Endothelial cell of umbilical vein (primary cell): Measurements from ENCODE around the gene POLR1H. TPM values are rescaled to one million over a fixed set of nuclear protein-coding genes. Genes with fewer than 3 reads are reported as not detected.

Experiments used
- BruUV-seq: library from RNA; stranded (reverse); fragments of 400-500 nt; replicated peaks from 2 replicates; lab custom pipeline; 2021; lab: Mats Ljungman, UMichigan
- CTCF ChIA-PET: fragments of 300-600, 350-600 bp; sonication (Branson Sonifier 250); formaldehyde crosslinking; loops from one replicate; lab custom pipeline; 2021; ENCODE audit warnings: antibody characterized with exemption, inconsistent platforms; lab: Charles Lee
- POLR2A ChIA-PET: fragments of 300-600, 350-600 bp; sonication (Branson Sonifier 250); formaldehyde crosslinking; loops from one replicate; lab custom pipeline; 2021; ENCODE audit warnings: antibody characterized with exemption, inconsistent platforms; lab: Charles Lee
- DNase-seq: peaks from one replicate; pipeline ENCODE4 v3.0.0-alpha.2; 2011; ENCODE audit warnings: low read depth, low spot score
- FAIRE-seq: peaks from 2 replicates; lab custom pipeline; 2011; peaks lifted over from hg19 to GRCh38; lab: Jason Lieb, UNC
- H2AFZ ChIP-seq: 2 replicates; pipeline ENCODE4 v1.6.0; 2012; ENCODE audit warnings: low read depth, low read length, control low read depth, inconsistent platforms
- H3K27ac ChIP-seq: 2 replicates; pipeline ENCODE4 v1.5.1; 2011; ENCODE audit warnings: low read depth, mild to moderate bottlenecking, control low read depth, low read length, moderate library complexity; ENCODE audit not compliant: insufficient read depth
- H3K27me3 ChIP-seq, 2 experiments: 2 replicates each; pipeline versions ENCODE4 v1.6.0 to v1.6.1; 2011; ENCODE audit warnings: low read length in 2 of 2, mixed read lengths in 1 of 2; ENCODE audit not compliant: control insufficient read depth in 2 of 2, insufficient read depth in 2 of 2
- H3K36me3 ChIP-seq, 2 experiments: 2 replicates in 1 of 2; 3 replicates in 1 of 2; pipeline ENCODE4 v1.5.1; 2011; ENCODE audit warnings: low read length in 2 of 2, mild to moderate bottlenecking in 1 of 2, moderate library complexity in 1 of 2; ENCODE audit not compliant: control insufficient read depth in 2 of 2, insufficient read depth in 2 of 2; ENCODE audit errors: extremely low read depth in 1 of 2
- H3K4me1 ChIP-seq: 3 replicates; pipeline ENCODE4 v1.5.1; 2011; ENCODE audit warnings: mild to moderate bottlenecking, low read length; ENCODE audit not compliant: control insufficient read depth, insufficient read depth; ENCODE audit errors: extremely low read depth
- H3K4me2 ChIP-seq: 2 replicates; pipeline ENCODE4 v1.6.1; 2011; ENCODE audit warnings: low read length, control low read depth, mixed read lengths; ENCODE audit not compliant: insufficient read depth
- H3K4me3 ChIP-seq, 3 experiments: fragments of 200-600 bp in 1 of 3; sonication (generic), shearing (Covaris generic) in 1 of 3; replicated peaks in 1 of 3; 2 replicates each; pipeline ENCODE4 v1.5.1; 2011 to 2016; ENCODE audit warnings: control low read depth in 3 of 3, low read length in 3 of 3, mild to moderate bottlenecking in 2 of 3, inconsistent platforms in 1 of 3, low read depth in 1 of 3, moderate library complexity in 1 of 3; ENCODE audit not compliant: insufficient read depth in 1 of 3
- H3K79me2 ChIP-seq: 2 replicates; pipeline ENCODE4 v1.6.0; 2012; ENCODE audit warnings: low read length, inconsistent platforms; ENCODE audit not compliant: control insufficient read depth, insufficient read depth
- H3K9ac ChIP-seq: replicated peaks from 2 replicates; pipeline ENCODE3; 2011; ENCODE audit warnings: low read length, control low read depth; ENCODE audit not compliant: insufficient read depth; ENCODE audit errors: extremely low read depth
- H3K9me1 ChIP-seq: replicated peaks from 3 replicates; pipeline ENCODE4 v1.6.0; 2011; ENCODE audit warnings: mild to moderate bottlenecking, low read length; ENCODE audit not compliant: control insufficient read depth, insufficient read depth; ENCODE audit errors: extremely low read depth
- H3K9me3 ChIP-seq: replicated peaks from 2 replicates; pipeline ENCODE4 v1.5.1; 2012; ENCODE audit warnings: low read length, inconsistent platforms; ENCODE audit not compliant: control insufficient read depth, insufficient read depth
- H4K20me1 ChIP-seq: replicated peaks from 2 replicates; pipeline ENCODE3; 2011; ENCODE audit warnings: mild to moderate bottlenecking, low read length; ENCODE audit not compliant: control insufficient read depth, insufficient read depth; ENCODE audit errors: extremely low read depth
- EZH2 ChIP-seq: IDR thresholded peaks from 2 replicates; pipeline ENCODE4 v1.6.1; 2012; ENCODE audit warnings: borderline replicate concordance, low read depth, mild to moderate bottlenecking, moderate library complexity, low read length, inconsistent platforms; ENCODE audit not compliant: severe bottlenecking
- JUN ChIP-seq: IDR thresholded peaks from 2 replicates; pipeline ENCODE4 v1.6.1; 2011; ENCODE audit warnings: borderline replicate concordance, low read depth; ENCODE audit not compliant: insufficient read length, insufficient read depth
- dilution Hi-C: fragments of 300-500 bp; cut with MboI; formaldehyde crosslinking; loops from one replicate; pipeline ENCODE4 v1.15.0; 2019; ENCODE audit warnings: low sequenced_read_pairs; ENCODE audit not compliant: extremely low pct_ligation_motif_present
- intact Hi-C: fragments of 100-400 bp; cut with micrococcal nuclease; formaldehyde crosslinking; loops from one replicate; pipeline ENCODE4 v1.10.0; 2022
- polyA plus RNA-seq, 4 experiments: library from polyadenylated mRNA; depleted of rRNA in 3 of 4; stranded (reverse) in 3 of 4; unstranded in 1 of 4; fragments of >200 nt; gene quantifications; 2 replicates each; pipeline versions ENCODE4 v1.2.1 to v1.2.3, GENCODE V29; 2011 to 2012; ENCODE audit warnings: missing spikeins in 1 of 4
- total RNA-seq: library from RNA; stranded (reverse); gene quantifications from 2 replicates; pipeline ENCODE4 v1.2.3, GENCODE V29; 2021
- TF ChIP-seq, protein P1 (sequence below), 2 donors: IDR thresholded peaks; 1 replicate in 1 of 2; 2 replicates in 1 of 2; pipeline ENCODE4 v1.5.1; 2011; ENCODE audit warnings: low read length in 2 of 2, mild to moderate bottlenecking in 2 of 2, moderate library complexity in 2 of 2, control low read depth in 1 of 2, inconsistent platforms in 1 of 2, low read depth in 1 of 2; ENCODE audit not compliant: insufficient read depth in 1 of 2; ENCODE audit errors: extremely low read depth in 1 of 2
- TF ChIP-seq, protein P2 (sequence below): IDR thresholded peaks from 2 replicates; pipeline ENCODE4 v1.6.1; 2011; ENCODE audit not compliant: insufficient read depth, insufficient read length

The POLR1H gene
- total and polyA plus RNA-seq, 2 donors (not counting 3 experiments of a cell fraction or from before 2014, with no cell fraction given): 32.5 to 65.3 TPM

DNA sequence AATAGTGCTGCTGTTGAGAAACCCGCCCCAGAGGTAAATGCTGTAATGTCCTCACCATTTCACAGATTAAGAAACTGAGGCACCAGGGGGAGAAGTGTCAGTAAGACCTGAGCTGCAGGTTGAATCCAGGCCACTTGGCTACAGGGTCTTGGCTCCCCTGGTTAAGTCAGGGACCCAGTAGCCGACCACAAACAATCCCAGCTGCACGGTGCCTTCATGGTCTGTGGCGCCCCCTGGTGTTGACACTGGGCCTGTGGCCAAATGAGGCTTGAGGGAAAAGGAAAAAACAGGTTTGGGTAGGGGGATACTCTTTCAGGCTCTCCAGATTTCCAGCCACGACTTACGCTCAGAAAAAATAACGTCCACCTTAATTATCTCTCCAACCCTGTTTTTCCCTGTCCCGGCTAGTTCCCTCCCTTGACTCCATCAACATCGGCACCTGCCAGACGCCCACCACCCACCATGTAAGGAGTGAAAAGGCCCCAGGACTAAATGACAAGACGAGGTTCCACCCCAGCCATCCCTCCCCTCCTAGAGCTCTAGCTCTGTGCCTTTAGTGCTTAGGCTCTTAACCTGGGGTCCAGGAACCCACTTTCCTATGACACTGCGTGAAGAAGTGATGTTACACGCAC lies 47.7 kb upstream of the POLR1H start:
- Histone ChIP-seq H2AFZ (no peak overlapping the region), H3K9ac (no peak overlapping the region), H3K4me3 (no peak overlapping the region), H3K4me1 (no peaks in the 10 kb centered on the region), H3K9me1 (no peaks in the 10 kb centered on the region), H3K27ac (no peak overlapping the region), H3K4me2 (no peak overlapping the region), H3K36me3 (no peaks in the 10 kb centered on the region), H3K79me2 (no peaks in the 10 kb centered on the region), H3K9me3 (no peaks in the 10 kb centered on the region), H3K27me3 (peaks cover 4% of the 10 kb centered on the region in 2 experiments), H4K20me1 (no peaks in the 10 kb centered on the region)
- ChIA-PET CTCF (interaction anchor here (0.7 to 4.9 kb wide), 6 partner anchors 8 to 165 kb away, joined by 3 to 88 read pairs (median 3); no protein-coding TSS in a partner anchor), POLR2A (no interaction called here)
- DNase-seq (peak; percentile 26), FAIRE-seq (peak; percentile 86)
- dilution Hi-C loops: no loop called here
- intact Hi-C loops: loop anchor here (1.0 to 10.0 kb wide), 2 partner anchors 165 to 279 kb away; no protein-coding TSS in a partner anchor
- TF ChIP-seq, protein P1, sequence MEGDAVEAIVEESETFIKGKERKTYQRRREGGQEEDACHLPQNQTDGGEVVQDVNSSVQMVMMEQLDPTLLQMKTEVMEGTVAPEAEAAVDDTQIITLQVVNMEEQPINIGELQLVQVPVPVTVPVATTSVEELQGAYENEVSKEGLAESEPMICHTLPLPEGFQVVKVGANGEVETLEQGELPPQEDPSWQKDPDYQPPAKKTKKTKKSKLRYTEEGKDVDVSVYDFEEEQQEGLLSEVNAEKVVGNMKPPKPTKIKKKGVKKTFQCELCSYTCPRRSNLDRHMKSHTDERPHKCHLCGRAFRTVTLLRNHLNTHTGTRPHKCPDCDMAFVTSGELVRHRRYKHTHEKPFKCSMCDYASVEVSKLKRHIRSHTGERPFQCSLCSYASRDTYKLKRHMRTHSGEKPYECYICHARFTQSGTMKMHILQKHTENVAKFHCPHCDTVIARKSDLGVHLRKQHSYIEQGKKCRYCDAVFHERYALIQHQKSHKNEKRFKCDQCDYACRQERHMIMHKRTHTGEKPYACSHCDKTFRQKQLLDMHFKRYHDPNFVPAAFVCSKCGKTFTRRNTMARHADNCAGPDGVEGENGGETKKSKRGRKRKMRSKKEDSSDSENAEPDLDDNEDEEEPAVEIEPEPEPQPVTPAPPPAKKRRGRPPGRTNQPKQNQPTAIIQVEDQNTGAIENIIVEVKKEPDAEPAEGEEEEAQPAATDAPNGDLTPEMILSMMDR (IDR thresholded peaks at IDR 0.05; ENCODE audit: extremely low read depth in 1 of 2, insufficient read depth in 1 of 2, low read depth in 1 of 2, low read length in 2 of 2): peak; percentile 65 to 89
- no peak for TF ChIP-seq EZH2
- TF ChIP-seq, protein P2, sequence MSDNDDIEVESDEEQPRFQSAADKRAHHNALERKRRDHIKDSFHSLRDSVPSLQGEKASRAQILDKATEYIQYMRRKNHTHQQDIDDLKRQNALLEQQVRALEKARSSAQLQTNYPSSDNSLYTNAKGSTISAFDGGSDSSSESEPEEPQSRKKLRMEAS: no peak
- no peak for TF ChIP-seq JUN
- no TSS peak for BruUV-seq
